Activated naive CD8-positive, alpha-beta T cell treated with anti-CD3 and anti-CD28 coated beads, Interleukin-2, amount 10 ng/mL, durations not matched to agents 7 days and 5 days (primary cell): ENCODE measurements around the gene TBXAS1. TPM values are rescaled to one million over a fixed set of nuclear protein-coding genes. Genes with fewer than 3 reads are reported as not detected.
A peak's percentile ranks its signal among the peaks of the same experiment; 100 is the strongest.
"Not testable (repeated sequence)": the region's sequence is repeated elsewhere in the genome, so short reads cannot be mapped to it uniquely, and the experiment has no call there.

Experiments
- ATAC-seq: fragments of 150-1000 bp; cut with Tn5 transposase; one replicate; pipeline ENCODE4 v1.10.0; 2021; ENCODE audit warnings: low read depth, moderate library complexity
- POLR2A ChIA-PET: fragments of 350-600 bp; sonication (Branson Sonifier 250); formaldehyde crosslinking; loops from one replicate; lab custom pipeline; 2021; ENCODE audit warnings: antibody characterized with exemption; lab: Charles Lee
- DNase-seq: peaks from one replicate; pipeline ENCODE4 v3.0.0; 2021
- H3K27ac Mint-ChIP-seq: one replicate; pipeline ENCODE4 v1.8.0; 2022; ENCODE audit warnings: mild to moderate bottlenecking, mixed read lengths
- H3K27me3 Mint-ChIP-seq: one replicate; pipeline ENCODE4 v1.8.0; 2022; ENCODE audit warnings: mild to moderate bottlenecking, moderate library complexity, mixed read lengths
- H3K36me3 Mint-ChIP-seq: one replicate; pipeline ENCODE4 v1.8.0; 2021; ENCODE audit warnings: mild to moderate bottlenecking, mixed read lengths
- H3K4me1 Mint-ChIP-seq: one replicate; pipeline ENCODE4 v1.8.0; 2021; ENCODE audit warnings: mixed read lengths
- H3K4me3 Mint-ChIP-seq: one replicate; pipeline ENCODE4 v1.8.0; 2022; ENCODE audit warnings: mild to moderate bottlenecking, moderate library complexity, mixed read lengths
- H3K9me3 Mint-ChIP-seq: one replicate; pipeline ENCODE4 v1.8.0; 2021; ENCODE audit warnings: mixed read lengths
- total RNA-seq, 2 experiments: library from RNA; stranded (reverse); gene quantifications; one replicate each; pipeline ENCODE4 v1.2.3, GENCODE V29; 2021

The TBXAS1 gene
- total RNA-seq, 2 experiments from 2014 or later = 2.1 to 3.0 TPM

GRCh38 chr7:139830782-139831501 is 1.9 kb downstream of the TBXAS1 start:
- Mint-ChIP-seq H3K4me1 (peaks cover 18% of the 10 kb centered on the region), H3K9me3 (peaks cover 10% of the 10 kb centered on the region), H3K4me3 (peak overlapping the region; percentile 7), H3K27ac (peak overlapping the region; percentile 56), H3K27me3 (peaks cover 14% of the 10 kb centered on the region), H3K36me3 (peaks cover 4% of the 10 kb centered on the region)
- DNase-seq = no peak
- POLR2A ChIA-PET = no interaction called here
- ATAC-seq = no peak

DNA sequence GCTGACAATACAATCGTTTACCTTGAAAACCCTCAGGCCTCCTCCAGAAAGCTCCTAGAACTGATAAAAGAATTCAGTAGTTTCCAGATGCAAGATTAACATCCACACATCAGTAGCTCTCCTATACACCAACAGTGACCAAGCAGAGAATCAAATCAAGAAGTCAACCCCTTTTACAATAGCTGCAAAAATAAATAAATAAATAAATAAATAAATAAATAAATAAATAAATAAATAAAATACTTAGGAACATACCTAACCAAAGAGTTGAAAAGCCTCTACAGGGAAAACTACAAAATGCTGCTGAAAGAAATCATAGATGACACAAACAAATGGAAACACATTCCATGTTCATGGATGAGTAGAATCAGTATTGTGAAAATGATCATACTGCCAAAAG is 6.8 kb downstream of the TBXAS1 start:
- H3K36me3 Mint-ChIP-seq, ATAC-seq, H3K4me1 Mint-ChIP-seq, POLR2A ChIA-PET, H3K4me3 Mint-ChIP-seq, H3K27me3 Mint-ChIP-seq, DNase-seq, H3K27ac Mint-ChIP-seq: not testable (repeated sequence)
- H3K9me3 Mint-ChIP-seq = peaks cover 15% of the 10 kb centered on the region

DNA sequence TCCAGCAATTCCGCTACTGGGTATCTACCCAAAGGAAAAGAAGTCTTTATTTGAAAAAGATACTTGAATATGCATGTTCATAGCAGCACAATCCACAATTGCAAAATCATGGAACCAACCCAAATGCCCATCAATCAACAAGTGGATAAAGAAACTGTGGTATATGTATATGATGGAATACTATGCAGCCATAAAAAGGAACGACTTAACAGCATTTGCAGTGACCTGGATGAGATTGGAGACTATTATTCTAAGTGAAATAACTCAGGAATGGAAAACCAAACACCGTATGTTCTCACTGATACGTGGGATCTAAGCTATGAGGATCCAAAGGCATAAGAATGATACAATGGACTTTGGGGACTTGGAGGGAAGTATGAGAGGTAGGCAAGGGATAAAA is 8.2 kb downstream of the TBXAS1 start:
- ATAC-seq, POLR2A ChIA-PET, H3K27ac Mint-ChIP-seq, H3K36me3 Mint-ChIP-seq, DNase-seq, H3K4me1 Mint-ChIP-seq, H3K4me3 Mint-ChIP-seq, H3K27me3 Mint-ChIP-seq: not testable (repeated sequence)
- H3K9me3 Mint-ChIP-seq = peaks cover 15% of the 10 kb centered on the region

GRCh38 chr7:139838276-139838675 is 9.2 kb downstream of the TBXAS1 start:
- POLR2A ChIA-PET = no interaction called here
- DNase-seq (no peak), ATAC-seq (no peak)
- no peaks in the 10 kb centered on the region for H3K36me3 Mint-ChIP-seq
- H3K9me3 Mint-ChIP-seq = peaks cover 10% of the 10 kb centered on the region
- peaks cover 7% of the 10 kb centered on the region for H3K4me1 Mint-ChIP-seq
- H3K4me3 Mint-ChIP-seq = no peak overlapping the region
- H3K27me3 Mint-ChIP-seq = peaks cover 7% of the 10 kb centered on the region
- H3K27ac Mint-ChIP-seq = no peak overlapping the region

GRCh38 chr7:139838876-139839275 is 9.8 kb downstream of the TBXAS1 start:
- Mint-ChIP-seq H3K9me3 (peaks cover 10% of the 10 kb centered on the region), H3K36me3 (no peaks in the 10 kb centered on the region), H3K4me3 (no peak overlapping the region), H3K27me3 (peaks cover 7% of the 10 kb centered on the region), H3K4me1 (peaks cover 7% of the 10 kb centered on the region), H3K27ac (no peak overlapping the region)
- ATAC-seq (no peak), DNase-seq (no peak)
- POLR2A ChIA-PET = no interaction called here

GRCh38 chr7:139840776-139841175 is 11.7 kb downstream of the TBXAS1 start:
- H3K36me3 Mint-ChIP-seq = no peaks in the 10 kb centered on the region
- no peak overlapping the region for H3K27ac Mint-ChIP-seq
- ATAC-seq = no peak
- H3K4me1 Mint-ChIP-seq = peaks cover 7% of the 10 kb centered on the region
- DNase-seq = no peak
- peaks cover 5% of the 10 kb centered on the region for H3K9me3 Mint-ChIP-seq
- peaks cover 5% of the 10 kb centered on the region for H3K27me3 Mint-ChIP-seq
- POLR2A ChIA-PET = no interaction called here
- no peak overlapping the region for H3K4me3 Mint-ChIP-seq

DNA sequence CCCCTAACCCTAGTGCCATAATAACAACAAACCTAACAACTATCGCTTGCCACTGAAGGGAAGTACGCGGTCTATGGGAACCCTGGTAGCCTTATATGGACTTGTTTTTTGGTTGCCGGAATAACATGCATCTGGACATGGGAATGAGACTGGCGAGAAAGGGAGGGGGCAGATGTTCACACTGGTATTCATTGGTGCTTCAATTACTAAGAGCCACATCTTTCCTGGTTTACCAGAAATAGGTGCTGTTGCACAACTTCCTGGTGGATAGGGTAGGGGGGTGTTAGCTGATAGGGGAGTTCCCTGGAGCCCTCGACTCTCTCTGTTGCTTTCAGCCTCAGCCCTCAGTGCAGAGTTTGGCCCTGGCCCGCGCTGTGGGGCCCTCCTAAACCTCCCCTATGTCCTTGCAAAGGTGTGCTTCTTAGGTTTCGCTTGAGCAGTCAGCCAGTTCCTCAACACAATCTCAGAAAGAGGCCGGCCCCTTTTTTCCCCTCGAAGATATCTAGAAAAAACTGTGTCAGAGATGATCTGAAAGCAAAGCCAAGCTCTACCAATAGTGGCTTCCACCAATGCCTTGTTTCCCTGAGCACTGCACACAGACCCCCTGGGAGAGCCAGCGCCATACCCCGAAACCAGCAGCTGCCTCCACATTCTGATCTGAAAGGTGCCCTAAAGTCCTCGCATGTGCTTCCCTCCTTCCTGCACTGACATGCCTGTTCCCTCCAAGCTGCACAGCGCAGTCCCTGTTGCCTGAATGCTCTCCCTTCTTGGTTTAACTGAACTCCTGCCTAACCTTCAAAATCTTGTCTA is 13.5 kb downstream of the TBXAS1 start:
- H3K9me3 Mint-ChIP-seq = no peaks in the 10 kb centered on the region
- no peaks in the 10 kb centered on the region for H3K36me3 Mint-ChIP-seq
- H3K27me3 Mint-ChIP-seq = peaks cover 4% of the 10 kb centered on the region
- no peak for ATAC-seq
- H3K4me1 Mint-ChIP-seq = peaks cover 7% of the 10 kb centered on the region
- no peak overlapping the region for H3K4me3 Mint-ChIP-seq
- DNase-seq = no peak
- H3K27ac Mint-ChIP-seq = no peak overlapping the region
- POLR2A ChIA-PET = no interaction called here

GRCh38 chr7:139843211-139843537 is 14.1 kb downstream of the TBXAS1 start:
- DNase-seq, H3K4me3 Mint-ChIP-seq, H3K27me3 Mint-ChIP-seq, H3K4me1 Mint-ChIP-seq, H3K27ac Mint-ChIP-seq, H3K36me3 Mint-ChIP-seq, H3K9me3 Mint-ChIP-seq, ATAC-seq, POLR2A ChIA-PET: not testable (repeated sequence)

GRCh38 chr7:139844779-139845442 is 15.8 kb downstream of the TBXAS1 start:
- POLR2A ChIA-PET = no interaction called here
- DNase-seq = no peak
- H3K36me3 Mint-ChIP-seq = no peaks in the 10 kb centered on the region
- H3K27me3 Mint-ChIP-seq = peaks cover 4% of the 10 kb centered on the region
- H3K4me3 Mint-ChIP-seq = no peak overlapping the region
- peaks cover 7% of the 10 kb centered on the region for H3K4me1 Mint-ChIP-seq
- no peak for ATAC-seq
- no peaks in the 10 kb centered on the region for H3K9me3 Mint-ChIP-seq
- H3K27ac Mint-ChIP-seq = no peak overlapping the region

GRCh38 chr7:139845443-139845805 is 16.4 kb downstream of the TBXAS1 start:
- Mint-ChIP-seq H3K27ac (no peak overlapping the region), H3K9me3 (no peaks in the 10 kb centered on the region), H3K36me3 (no peaks in the 10 kb centered on the region), H3K27me3 (peaks cover 3% of the 10 kb centered on the region), H3K4me1 (peaks cover 7% of the 10 kb centered on the region), H3K4me3 (no peak overlapping the region)
- DNase-seq (no peak), ATAC-seq (no peak)
- POLR2A ChIA-PET = no interaction called here

GRCh38 chr7:139846297-139846696 is 17.2 kb downstream of the TBXAS1 start:
- POLR2A ChIA-PET = no interaction called here
- no peak overlapping the region for H3K4me3 Mint-ChIP-seq
- no peak for ATAC-seq
- H3K27me3 Mint-ChIP-seq = peaks cover 2% of the 10 kb centered on the region
- no peaks in the 10 kb centered on the region for H3K36me3 Mint-ChIP-seq
- peaks cover 7% of the 10 kb centered on the region for H3K4me1 Mint-ChIP-seq
- no peaks in the 10 kb centered on the region for H3K9me3 Mint-ChIP-seq
- DNase-seq = no peak
- no peak overlapping the region for H3K27ac Mint-ChIP-seq

- DNase-seq (no peak), ATAC-seq (no peak)
- POLR2A ChIA-PET = no interaction called here
- H3K4me3 Mint-ChIP-seq = no peak overlapping the region
- H3K27ac Mint-ChIP-seq = no peak overlapping the region
- no peaks in the 10 kb centered on the region for H3K4me1 Mint-ChIP-seq
- no peaks in the 10 kb centered on the region for H3K9me3 Mint-ChIP-seq
- peaks cover 2% of the 10 kb centered on the region for H3K27me3 Mint-ChIP-seq
- H3K36me3 Mint-ChIP-seq = no peaks in the 10 kb centered on the region
Observed at GRCh38 chr7:139848274-139848673, 19.2 kb downstream of the TBXAS1 start.

DNA sequence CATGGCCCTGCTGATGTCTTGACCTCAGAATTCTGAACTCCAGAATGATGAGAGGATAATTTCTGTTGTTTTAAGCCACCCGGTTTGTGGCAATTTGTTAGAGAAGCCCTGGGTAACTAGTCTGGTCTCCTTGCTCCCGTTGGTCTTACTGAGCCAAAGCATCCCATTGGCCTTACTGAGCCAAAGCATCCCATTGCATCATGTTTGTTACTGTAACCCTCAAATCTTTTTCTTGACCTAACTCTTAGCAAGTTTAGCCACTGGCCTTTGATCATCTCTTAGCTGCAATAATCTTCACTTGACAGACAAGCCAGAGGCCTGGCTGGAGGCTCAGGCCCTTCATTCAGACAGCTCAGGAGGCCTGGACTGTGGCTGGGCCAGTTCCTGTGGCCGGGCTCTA is 21.8 kb downstream of the TBXAS1 start:
- Mint-ChIP-seq H3K4me1 (peaks cover 16% of the 10 kb centered on the region), H3K36me3 (no peaks in the 10 kb centered on the region), H3K27me3 (peaks cover 2% of the 10 kb centered on the region), H3K9me3 (no peaks in the 10 kb centered on the region), H3K4me3 (no peak overlapping the region), H3K27ac (no peak overlapping the region)
- no peak for DNase-seq
- POLR2A ChIA-PET = no interaction called here
- ATAC-seq = no peak
